22Rv1 (cell line): ENCODE results near the gene RNF175.

Experiments
- H3K27ac ChIP-seq: fragments of 450-650 bp; 2 replicates; pipeline ENCODE4 v1.5.1; 2017
- CTCF ChIP-seq: fragments of 450-650 bp; IDR thresholded peaks from 2 replicates; pipeline ENCODE4 v1.5.1; 2017; ENCODE audit warnings: mild to moderate bottlenecking
- ZFX ChIP-seq: fragments of 450-650 bp; IDR thresholded peaks from 2 replicates; pipeline ENCODE4 v1.6.1; 2017; ENCODE audit warnings: antibody characterized with exemption, borderline replicate concordance

The RNF175 gene

DNA sequence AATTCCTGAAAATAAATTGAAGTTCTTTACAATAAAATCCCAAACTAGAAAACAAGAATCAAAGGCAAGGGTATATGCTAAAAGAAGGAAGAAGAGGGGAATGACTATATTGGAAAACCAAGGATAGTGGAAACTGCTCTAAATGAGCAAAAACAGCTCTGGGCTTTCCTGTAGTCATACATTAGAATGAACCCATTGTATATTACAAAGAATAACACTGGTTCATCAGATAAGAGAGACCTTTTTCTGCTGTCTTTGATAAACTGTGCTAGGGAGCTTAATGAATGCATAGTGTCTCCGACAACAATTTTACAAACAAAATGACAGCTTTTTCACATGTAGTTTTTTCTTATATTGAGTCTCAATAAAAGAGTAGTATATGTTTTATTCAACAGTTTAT lies 49.1 kb downstream of the RNF175 start:
- H3K27ac ChIP-seq = no peak overlapping the region
- TF ChIP-seq CTCF = no peak
- no peak for TF ChIP-seq ZFX

- TF ChIP-seq CTCF = no peak
- no peak overlapping the region for H3K27ac ChIP-seq
Observed at GRCh38 chr4:153706519-153706918, 53.3 kb downstream of the RNF175 start.

GRCh38 chr4:153705743-153706468 lies 53.9 kb downstream of the RNF175 start:
- TF ChIP-seq CTCF = no peak
- TF ChIP-seq ZFX = no peak
- no peak overlapping the region for H3K27ac ChIP-seq

GRCh38 chr4:153704522-153704921 lies 55.3 kb downstream of the RNF175 start:
- no peak overlapping the region for H3K27ac ChIP-seq
- no peak for TF ChIP-seq CTCF
- TF ChIP-seq ZFX = no peak

DNA sequence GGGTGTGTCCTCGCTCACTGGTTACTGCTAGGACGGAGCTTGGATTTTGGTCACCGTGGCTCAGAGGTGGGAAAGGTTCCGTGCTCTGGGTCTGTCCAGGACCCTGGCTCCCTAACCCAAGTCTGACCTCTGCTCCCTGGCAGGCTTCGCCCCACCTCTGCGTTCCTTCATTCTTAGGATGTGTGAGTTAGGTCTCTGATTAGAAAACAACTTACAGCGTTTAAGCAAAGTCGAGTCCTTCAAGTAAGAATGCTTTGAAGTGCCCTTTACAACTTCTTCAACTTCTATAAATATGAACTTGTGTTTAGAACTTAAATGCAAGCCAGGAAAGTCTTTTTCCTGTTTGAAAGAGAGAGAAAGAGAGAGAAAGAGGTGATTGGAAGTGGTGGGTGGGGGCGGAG lies 74.9 kb downstream of the RNF175 start:
- TF ChIP-seq ZFX = no peak
- no peak overlapping the region for H3K27ac ChIP-seq

GRCh38 chr4:153684182-153684970 lies 75.4 kb downstream of the RNF175 start, which contains the start of gene TLR2:
TLR2 (plus strand) TSS chr4:153684280; CDS start chr4:153702908, 18,628 bp downstream.
- TF ChIP-seq CTCF (peak; percentile 21; the same call in 1 of the 2 replicates), ZFX (no peak)
- no peak within 1 kb of the TSS for H3K27ac ChIP-seq

GRCh38 chr4:153683763-153684181 lies 76.1 kb downstream of the RNF175 start:
- no peak for TF ChIP-seq CTCF
- no peak for TF ChIP-seq ZFX
- H3K27ac ChIP-seq = no peak overlapping the region
